BE2C (cell line): ENCODE measurements around the gene SPACA6.

Experiments
- DNase-seq: peaks from one replicate; pipeline ENCODE4 v3.0.0-alpha.2; 2020
- H3K27me3 ChIP-seq: fragments of 250-450 bp; sonication (Bioruptor Pico); 2 replicates; pipeline ENCODE4 v1.5.1; 2020; ENCODE audit warnings: mild to moderate bottlenecking
- H3K36me3 ChIP-seq: fragments of 250-450 bp; sonication (Bioruptor Pico); 2 replicates; pipeline ENCODE4 v1.5.1; 2020; ENCODE audit warnings: mild to moderate bottlenecking
- H3K4me1 ChIP-seq: fragments of 250-450 bp; sonication (Bioruptor Pico); 2 replicates; pipeline ENCODE4 v1.5.1; 2020
- H3K4me3 ChIP-seq: 2 replicates; pipeline ENCODE4 v1.5.1; 2011; ENCODE audit warnings: low read depth, low read length
- H3K9me3 ChIP-seq: fragments of 250-450 bp; sonication (Bioruptor Pico); 2 replicates; pipeline ENCODE4 v1.5.1; 2020
- CTCF ChIP-seq: IDR thresholded peaks from 2 replicates; pipeline ENCODE4 v1.5.1; 2012; ENCODE audit warnings: mild to moderate bottlenecking, low read depth, low read length

The SPACA6 gene

GRCh38 chr19:51712461-51713081, 19.4 kb downstream of the SPACA6 start:
- Histone ChIP-seq H3K9me3 (no peaks in the 10 kb centered on the region), H3K4me3 (no peak overlapping the region), H3K4me1 (no peaks in the 10 kb centered on the region), H3K27me3 (peaks cover 14% of the 10 kb centered on the region; the same call in 1 of the 2 replicates), H3K36me3 (no peaks in the 10 kb centered on the region)
- no peak for DNase-seq
- TF ChIP-seq CTCF: peak; percentile 34

- DNase-seq: no peak
- no peaks in the 10 kb centered on the region for H3K36me3 ChIP-seq
- H3K9me3 ChIP-seq: no peaks in the 10 kb centered on the region
- no peaks in the 10 kb centered on the region for H3K4me1 ChIP-seq
- no peak overlapping the region for H3K4me3 ChIP-seq
- no peak for TF ChIP-seq CTCF
- peaks cover 19% of the 10 kb centered on the region for H3K27me3 ChIP-seq
These were observed 20.5 kb downstream of the SPACA6 start for GRCh38 chr19:51713319-51714285.

- H3K36me3 ChIP-seq: no peaks in the 10 kb centered on the region
- no peaks in the 10 kb centered on the region for H3K4me1 ChIP-seq
- TF ChIP-seq CTCF: no peak
- peaks cover 30% of the 10 kb centered on the region for H3K27me3 ChIP-seq
- no peak for DNase-seq
- H3K4me3 ChIP-seq: no peak overlapping the region
- H3K9me3 ChIP-seq: no peaks in the 10 kb centered on the region; the same call in 1 of the 2 replicates
These were observed 21.7 kb downstream of the SPACA6 start for GRCh38 chr19:51714848-51715247.

GRCh38 chr19:51715850-51716249, 22.7 kb downstream of the SPACA6 start:
- no peaks in the 10 kb centered on the region for H3K4me1 ChIP-seq
- no peaks in the 10 kb centered on the region for H3K36me3 ChIP-seq
- TF ChIP-seq CTCF: no peak
- peaks cover 36% of the 10 kb centered on the region for H3K27me3 ChIP-seq
- no peaks in the 10 kb centered on the region; the same call in 1 of the 2 replicates for H3K9me3 ChIP-seq
- H3K4me3 ChIP-seq: no peak overlapping the region
- DNase-seq: no peak

- Histone ChIP-seq H3K36me3 (no peaks in the 10 kb centered on the region), H3K4me3 (no peak overlapping the region), H3K9me3 (no peaks in the 10 kb centered on the region; the same call in 1 of the 2 replicates), H3K27me3 (peaks cover 46% of the 10 kb centered on the region), H3K4me1 (no peaks in the 10 kb centered on the region)
- TF ChIP-seq CTCF: no peak
- DNase-seq: no peak
These were observed 23.8 kb downstream of the SPACA6 start for GRCh38 chr19:51716925-51717324.
